CD4-positive, alpha-beta T cell treated with Interleukin-15 for 4 hours (primary cell): Measurements from ENCODE around the gene TRPV4.
A peak's percentile ranks its signal among the peaks of the same experiment; 100 is the strongest.

Experiments
- DNase-seq: peaks from one replicate; pipeline ENCODE4 v3.0.0-alpha.2; 2020; ENCODE audit warnings: low spot score

TRPV4 gene

GRCh38 chr12:109827566-109828550 lies 5.3 kb downstream of the TRPV4 start:
- peak; percentile 14 for DNase-seq

DNA sequence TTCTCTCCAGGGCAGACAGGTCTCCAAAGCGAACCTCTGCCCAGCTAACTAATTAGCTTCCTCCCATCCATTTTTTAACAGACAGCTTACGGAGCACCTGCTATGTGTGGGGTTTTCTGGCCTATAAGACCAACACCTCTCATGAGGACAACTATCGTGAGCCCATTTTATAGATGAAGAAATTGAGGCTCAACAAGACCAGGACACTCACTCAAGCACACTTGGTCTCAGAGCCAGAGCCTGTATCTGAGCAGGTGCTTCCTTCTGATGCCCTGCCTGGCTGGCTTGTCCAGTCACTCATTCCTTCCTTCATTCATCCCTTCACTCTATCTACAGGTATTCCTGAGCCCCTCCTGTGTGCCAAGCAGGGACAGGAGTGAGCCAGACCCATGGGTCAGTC lies 6.1 kb downstream of the TRPV4 start:
- DNase-seq: no peak

- no peak for DNase-seq
These were observed 8.5 kb downstream of the TRPV4 start for GRCh38 chr12:109824731-109825130.

DNA sequence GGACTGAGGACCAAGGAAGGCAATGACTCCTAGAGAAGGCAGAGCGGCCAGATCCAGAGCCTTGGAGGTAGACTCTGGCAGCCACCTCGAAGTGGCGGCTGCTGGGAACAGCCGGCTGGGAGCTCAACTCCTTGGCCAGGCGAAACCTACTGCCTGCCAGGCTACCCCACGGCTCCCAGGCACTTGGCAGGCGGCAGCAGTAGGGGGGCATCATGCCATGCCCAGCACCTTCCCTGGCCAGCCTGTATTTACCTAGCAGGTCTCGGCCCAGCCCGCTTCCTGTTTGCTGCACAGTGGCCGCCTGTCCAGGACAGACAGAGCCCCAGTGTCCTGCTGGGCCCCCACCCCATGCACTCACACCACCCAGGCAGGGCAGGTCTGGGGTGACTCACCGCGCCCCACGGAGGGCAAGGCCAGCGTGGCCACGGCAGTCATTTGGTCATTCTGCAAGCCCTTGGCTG lies 10.2 kb downstream of the TRPV4 start:
- no peak for DNase-seq

DNA sequence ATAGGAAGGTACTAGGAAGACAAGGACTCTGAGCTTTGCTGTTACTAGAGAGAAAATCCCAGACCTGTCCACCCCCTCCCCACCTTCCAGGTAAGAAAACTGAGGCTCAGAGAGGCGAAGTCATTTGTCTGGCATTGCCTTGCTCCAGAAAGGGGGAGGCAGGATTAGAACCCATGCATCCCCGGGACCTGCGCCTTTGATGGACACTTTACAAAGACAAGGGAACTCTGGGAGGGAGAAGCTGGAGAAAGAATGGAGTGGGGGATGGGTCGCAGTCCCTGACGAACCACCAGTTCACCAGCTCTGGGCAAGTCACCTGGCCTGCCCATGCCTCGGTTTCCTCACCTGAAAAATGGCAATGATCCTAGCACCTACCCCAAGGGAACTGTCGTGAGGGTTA lies 10.8 kb downstream of the TRPV4 start:
- no peak for DNase-seq

- no peak for DNase-seq
These were observed 11.2 kb downstream of the TRPV4 start for GRCh38 chr12:109821968-109822367.

GRCh38 chr12:109820816-109821381 lies 12.3 kb downstream of the TRPV4 start:
- no peak for DNase-seq

DNA sequence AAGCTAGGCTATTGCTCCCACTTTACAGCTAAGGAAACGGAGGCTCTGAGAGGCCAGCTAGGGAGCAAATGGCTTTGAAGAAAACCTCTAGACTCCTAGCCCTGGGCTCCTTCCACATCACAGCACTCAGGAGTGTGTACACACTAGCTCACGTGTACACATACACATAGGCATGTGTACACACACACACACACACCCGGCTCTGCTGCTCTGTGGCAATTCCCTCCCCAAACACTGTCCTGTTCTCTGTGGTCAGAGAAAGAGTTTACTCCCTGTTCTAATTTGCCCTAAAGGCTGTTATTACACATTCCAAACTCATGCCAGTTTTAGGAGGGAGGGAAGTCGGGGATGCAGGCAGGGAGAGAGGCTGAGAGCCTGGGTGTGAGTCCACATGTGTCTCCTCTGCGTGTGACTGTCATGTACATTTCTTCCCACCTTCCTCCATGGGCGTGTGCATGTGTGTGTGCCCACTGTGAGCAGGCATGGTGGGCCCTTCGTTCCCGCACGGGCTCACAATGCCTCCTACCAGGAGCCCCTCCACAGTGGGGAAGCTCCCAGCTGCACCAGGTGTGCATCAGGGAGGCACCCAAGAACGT lies 14.2 kb downstream of the TRPV4 start:
- DNase-seq: no peak

DNA sequence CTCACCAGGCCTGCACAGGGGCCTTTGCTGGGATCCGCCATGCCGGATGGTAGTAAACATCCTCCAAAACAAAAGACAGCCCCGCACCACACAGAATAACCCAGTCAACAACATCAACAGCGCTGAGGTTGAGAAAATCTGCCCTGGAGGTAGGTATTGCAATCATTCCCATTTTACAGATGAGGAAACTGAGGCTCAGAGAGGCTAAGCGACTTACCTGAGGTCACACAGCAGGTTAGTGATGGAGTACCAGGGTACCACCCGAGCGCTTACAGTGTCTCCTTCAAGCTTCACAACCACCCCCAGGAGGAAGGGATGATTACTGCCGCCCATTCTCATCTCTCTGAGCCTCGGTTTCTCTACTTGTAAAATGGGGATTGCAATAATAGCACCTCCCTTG lies 14.9 kb downstream of the TRPV4 start:
- DNase-seq: no peak

GRCh38 chr12:109817627-109818231 lies 15.5 kb downstream of the TRPV4 start:
- no peak for DNase-seq

GRCh38 chr12:109816870-109817269 lies 16.3 kb downstream of the TRPV4 start:
- DNase-seq: no peak

DNA sequence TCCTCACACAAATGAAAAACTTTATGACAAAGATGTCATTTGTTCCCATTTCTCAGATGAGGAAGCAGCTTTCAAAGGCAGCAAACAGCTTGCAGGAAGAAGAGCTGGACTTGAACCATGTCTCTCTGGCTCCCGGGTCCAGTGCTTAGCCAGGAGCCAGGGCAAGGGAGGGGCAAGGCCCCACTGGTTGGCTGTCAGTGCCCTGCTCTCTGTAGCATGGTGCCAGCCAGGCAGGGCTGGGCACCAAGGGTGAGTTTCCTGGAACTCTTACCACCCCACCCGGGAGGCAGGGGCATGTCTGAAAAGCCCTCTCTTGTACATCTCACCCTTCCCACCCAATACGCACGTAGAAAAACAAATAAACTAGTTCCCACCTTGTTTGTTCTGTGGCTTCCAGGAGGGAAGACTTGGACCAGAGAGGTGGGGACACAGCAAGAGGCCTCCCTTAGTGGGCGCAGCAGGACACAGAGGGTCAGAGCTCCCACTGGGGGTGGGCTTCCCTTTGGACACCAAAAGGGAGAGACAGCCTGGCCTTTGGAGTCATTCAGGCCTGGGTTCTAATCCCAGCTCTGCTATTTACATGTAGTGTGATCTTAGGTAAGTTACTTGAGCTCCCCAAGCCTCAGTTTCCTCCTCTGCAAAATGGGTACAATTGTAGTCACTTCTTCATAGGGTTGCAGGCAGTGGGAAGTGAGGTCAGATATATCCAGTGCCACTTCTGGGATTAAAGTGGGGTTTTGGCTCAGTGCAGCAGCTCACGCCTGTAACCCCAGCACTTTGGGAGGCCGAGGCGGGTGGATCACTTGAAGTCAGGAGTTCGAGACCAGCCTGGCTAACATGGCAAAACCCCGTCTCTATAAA lies 17.2 kb downstream of the TRPV4 start:
- no peak for DNase-seq

- DNase-seq: no peak
These were observed 18.0 kb downstream of the TRPV4 start for GRCh38 chr12:109815225-109815624.

GRCh38 chr12:109814600-109815150 lies 18.5 kb downstream of the TRPV4 start:
- DNase-seq: no peak

GRCh38 chr12:109813810-109814416 lies 19.3 kb downstream of the TRPV4 start:
- DNase-seq: no peak

- DNase-seq: no peak
These were observed 21.6 kb downstream of the TRPV4 start for GRCh38 chr12:109811624-109811995.

DNA sequence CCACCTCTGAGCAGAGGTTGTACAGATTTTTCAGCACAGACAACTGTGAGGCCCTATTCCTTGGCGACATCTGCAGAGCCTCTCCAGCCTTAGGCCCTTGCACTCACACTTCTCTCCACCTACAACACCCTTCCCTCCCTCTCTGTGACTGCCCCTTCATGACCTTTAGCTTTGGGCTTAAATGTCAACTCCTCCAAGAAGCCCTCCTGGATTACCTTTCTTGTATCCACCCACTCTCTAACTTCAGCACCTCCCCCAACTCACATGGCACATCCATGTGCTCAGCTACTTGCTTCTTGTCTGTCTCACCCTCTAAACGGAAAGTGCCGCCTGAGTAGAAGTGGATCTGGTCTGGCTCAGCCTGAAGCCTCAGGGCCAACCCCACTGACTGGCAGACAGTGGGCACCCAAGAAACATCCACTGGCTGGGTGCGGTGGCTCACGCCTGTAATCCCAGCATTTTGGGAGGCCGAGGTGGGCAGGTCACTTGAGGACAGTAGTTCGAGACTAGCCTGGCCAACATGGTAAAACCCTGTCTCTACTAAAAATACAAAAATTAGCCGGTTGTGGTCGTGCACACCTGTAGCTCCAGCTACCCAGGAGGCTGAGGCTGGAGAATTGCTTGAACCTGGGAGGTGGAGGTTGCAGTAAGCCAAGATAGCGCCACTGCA lies 22.1 kb downstream of the TRPV4 start:
- DNase-seq: no peak

GRCh38 chr12:109808876-109809646 lies 24.1 kb downstream of the TRPV4 start:
- no peak for DNase-seq

DNA sequence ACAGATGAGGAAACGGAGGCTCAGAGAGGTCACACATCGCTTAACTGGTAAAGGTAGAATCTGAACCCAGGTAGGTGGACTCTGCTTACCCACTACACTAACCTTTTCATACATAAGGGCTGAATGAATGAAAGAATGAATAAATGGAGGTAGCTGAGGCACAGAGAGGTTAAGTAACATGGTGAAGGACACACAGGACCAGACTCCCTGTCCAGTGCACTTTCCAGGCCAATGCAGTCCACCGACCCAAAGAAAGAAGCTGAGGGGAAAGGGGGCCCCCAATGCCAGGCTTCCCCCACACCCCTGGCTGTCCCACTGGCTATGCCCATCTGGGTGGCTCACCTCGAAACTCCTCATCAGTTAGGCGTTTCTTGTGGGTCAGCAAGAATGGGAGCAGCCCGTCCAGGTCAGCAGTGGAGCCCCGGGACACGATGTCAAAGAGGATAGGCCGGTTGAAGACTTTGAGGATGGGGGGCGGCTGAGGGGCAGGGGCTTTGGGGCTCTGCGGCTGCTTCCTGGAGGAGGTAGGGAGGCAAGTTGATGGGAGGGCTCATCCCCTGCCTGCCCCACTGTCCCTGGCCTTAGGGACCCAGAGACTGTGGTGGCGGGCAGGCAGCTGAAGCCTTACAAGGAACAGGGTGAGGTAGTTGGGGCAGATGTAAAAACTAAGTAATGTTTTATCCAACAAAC lies 25.1 kb downstream of the TRPV4 start:
- no peak for DNase-seq
